ENCODE data around the gene EIF3J.

DNA sequence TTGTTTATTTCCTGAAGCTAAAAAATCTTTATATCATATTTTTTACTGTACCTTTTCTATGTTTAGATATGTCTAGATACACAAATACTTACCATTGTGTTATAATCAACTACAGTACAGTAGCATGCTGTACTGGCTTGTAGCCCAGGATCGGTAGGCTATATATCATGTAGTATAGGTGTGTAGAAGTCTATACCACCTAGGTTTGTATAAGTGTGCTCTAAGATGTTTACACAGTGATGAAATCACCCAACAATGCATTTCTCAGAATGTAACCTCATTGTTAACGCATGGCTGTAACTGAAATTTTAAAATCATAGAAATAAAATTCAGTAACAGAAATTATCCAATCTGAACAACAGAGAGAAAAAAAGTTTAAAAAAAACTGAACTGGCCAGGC lies 43.2 kb downstream of the EIF3J start:
- TF ChIP-seq CTCF (IDR thresholded peaks at IDR 0.05) (no peak), EP300 (IDR thresholded peaks at IDR 0.05) (no peak), POLR2AphosphoS5 (IDR thresholded peaks at IDR 0.05) (no peak)
